ENCODE measurements around the gene DOCK1.

The DOCK1 gene

DNA sequence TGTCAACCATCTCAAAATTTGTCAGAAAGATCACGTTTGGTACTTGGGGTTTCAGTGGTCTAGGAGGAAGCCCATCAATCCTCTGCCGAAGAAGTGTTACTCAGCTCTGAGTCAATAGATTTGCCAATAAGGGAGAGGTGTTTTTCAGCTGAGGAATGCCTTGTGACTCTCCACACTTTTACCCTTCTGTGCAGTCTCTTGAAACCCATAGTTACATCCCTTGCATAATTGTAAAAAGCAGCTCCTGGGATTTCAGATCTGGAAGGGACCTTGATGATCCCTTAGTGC, 243.6 kb downstream of the DOCK1 start:
- DNase-seq, result no peak

DNA sequence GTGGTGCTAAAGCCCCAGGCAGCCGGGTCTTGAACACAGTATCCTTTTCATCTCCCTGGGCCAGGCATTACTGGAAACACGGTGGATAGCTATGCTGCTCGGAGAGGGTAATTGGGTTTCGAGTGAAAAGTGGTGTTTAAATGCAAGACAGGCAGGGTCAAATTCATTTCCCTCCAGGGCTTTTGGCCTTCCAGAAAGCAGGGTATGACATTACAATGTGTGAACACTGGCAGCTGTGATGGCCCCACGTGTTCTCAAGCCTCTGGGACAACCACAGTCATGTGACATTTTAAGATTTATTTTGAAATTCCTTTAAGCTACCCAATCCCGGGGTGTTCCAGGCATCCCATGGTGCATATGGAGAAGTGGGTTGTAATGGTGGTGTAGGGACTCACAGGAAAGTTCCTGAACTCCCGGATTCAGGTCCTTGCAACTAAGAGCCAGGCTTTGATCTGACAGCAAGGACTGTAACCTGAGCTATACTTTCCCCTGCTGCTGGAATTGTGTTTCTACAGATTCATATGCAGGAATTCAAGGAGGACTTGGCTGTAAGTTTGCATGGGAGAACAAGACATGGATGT, 244.4 kb downstream of the DOCK1 start:
- no peak for DNase-seq

DNA sequence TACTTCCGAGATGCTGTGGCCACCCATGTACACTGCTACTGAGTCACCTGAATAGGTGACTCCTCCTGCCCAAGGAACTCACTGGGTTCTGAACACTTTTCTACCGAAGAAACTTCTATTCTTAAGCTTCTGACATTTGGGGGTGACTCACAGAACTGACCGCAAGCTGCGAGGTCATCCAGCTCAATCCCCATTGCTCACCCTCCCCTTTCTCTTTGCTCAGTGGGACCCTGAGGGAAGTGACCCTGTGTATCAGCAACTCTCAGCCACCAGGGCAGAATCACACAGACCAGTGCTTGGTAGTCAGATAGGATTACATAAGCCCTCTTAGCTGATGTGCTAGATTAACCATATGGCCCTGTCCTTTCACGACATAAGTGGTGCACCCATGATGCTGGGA, 244.9 kb downstream of the DOCK1 start:
- DNase-seq, result no peak

DNA sequence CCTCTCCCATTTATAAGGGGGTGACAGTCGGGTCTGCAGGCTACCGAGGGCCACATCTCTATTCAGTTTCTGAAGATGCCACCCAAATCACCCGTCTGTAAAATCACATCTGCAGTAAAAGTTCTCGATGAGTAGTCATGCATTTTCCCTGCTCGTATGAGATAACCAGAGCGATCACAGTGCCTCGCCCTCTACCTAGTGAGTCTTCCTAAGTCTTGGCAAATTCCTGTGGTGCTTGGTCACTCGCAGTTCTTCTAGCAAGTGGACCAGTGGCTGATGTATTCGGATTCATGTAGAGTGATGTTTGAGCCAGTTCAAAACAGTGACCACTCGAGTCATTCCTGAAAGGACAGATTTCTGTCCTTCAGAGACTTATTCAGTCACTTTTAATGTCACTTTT, 246.3 kb downstream of the DOCK1 start:
- DNase-seq, result no peak

DNA sequence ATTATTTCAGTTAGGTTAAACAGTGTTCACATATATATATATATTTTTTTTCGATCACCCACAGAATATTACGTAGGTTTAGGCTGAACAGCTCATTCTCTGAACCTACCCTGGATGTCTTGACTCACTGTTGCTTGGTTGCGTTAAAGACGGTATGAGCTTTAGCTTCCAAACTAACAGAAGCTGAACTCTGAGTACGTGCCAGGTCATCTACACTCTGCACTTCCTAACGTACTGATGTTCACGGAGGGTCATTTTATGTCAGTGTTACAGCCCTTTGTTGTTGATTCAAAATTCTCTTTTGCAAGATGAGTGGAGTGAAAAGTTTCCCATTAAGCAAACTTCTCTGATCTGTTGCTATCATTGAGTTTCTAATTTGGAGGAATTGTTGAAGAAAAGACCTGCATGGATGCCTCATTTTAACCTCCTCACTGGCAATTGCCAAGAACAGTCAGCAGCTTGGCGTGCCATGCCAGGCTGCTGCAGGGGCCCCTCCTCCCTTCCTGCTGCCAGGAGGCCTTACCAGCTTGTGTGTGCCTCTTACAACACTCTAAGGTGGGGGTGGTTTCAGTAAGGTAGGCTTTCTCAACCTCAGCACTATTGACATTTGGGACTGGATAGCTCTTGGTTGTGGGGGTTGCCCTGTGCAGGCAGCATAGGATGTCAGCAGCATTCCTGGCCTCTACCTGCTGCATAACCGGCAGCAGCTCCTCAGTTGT, 246.9 kb downstream of the DOCK1 start:
- no peak for DNase-seq

DNA sequence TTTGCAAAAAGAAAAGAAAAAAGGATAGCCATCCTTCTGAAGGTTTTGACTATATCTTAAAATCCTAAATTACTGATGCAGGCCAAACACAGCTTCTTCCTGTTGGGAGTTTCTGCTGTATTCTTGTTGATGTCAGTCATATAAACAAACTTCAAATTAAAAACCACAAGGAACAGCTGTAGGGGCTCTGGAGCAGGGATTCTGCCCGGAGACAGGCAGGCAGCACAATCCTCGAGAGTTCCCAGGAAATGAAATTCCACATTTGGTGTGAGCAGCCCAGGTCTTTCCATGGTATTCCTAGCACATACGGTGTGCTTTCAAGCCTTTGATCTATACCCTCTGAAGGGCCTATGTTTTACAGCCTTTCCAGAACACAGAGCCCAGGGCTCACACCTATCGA, 248.0 kb downstream of the DOCK1 start:
- no peak for DNase-seq

DNA sequence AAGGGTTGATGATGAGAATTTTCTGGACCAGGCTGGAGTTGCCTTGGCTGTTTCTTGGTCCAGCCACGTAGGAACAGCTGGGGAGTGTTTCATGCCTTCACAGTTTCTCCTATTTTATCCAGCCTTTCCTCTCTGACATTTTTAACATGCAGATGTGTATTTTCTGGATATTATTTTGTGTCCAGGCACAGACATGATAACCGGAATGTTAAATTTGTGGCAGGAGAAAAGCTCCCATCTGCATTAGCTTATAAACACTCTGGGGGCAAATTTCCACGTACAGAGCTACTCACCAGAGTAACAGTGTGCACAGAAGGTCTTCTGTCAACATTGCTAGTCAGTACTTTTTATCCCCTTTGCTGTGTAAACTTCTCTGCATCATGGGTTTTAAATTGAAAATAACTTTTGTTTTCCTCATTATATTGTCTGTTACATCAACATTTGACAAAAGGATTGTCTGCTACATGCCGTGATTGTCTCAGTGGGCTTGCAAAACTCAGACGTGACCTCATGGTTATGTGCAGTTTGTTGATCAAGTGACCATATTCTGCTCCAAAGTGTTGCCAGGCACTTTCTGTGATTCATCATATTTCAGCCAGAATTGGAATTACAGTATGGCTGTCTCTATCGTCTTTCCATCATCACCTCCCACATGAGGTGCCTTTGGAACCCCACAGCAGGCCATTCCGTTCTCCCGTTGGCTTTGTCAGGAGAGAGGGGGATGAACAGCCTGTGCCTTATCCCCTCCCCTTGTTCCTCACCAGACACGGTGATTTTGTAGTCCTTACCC, 249.8 kb downstream of the DOCK1 start:
- no peak for DNase-seq

DNA sequence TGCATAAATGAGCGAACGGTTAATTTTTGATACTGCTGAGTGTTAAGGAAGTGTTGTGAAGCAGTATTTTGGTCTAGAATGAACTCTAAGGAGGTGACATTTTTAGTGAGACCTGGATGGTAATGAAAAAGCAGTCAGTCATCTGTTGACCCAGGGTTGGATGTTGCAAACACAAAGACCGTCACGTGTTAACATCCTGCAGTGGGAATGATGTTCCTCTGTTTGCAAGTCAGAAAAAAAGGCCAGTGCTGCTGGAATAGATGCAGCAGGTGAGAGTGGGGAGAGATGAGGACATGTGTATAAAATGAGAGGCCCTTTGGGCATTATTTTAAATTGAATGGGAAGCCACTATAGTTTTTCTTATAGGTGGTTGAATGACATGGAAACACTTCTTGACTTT, 251.9 kb downstream of the DOCK1 start:
- no peak for DNase-seq

DNA sequence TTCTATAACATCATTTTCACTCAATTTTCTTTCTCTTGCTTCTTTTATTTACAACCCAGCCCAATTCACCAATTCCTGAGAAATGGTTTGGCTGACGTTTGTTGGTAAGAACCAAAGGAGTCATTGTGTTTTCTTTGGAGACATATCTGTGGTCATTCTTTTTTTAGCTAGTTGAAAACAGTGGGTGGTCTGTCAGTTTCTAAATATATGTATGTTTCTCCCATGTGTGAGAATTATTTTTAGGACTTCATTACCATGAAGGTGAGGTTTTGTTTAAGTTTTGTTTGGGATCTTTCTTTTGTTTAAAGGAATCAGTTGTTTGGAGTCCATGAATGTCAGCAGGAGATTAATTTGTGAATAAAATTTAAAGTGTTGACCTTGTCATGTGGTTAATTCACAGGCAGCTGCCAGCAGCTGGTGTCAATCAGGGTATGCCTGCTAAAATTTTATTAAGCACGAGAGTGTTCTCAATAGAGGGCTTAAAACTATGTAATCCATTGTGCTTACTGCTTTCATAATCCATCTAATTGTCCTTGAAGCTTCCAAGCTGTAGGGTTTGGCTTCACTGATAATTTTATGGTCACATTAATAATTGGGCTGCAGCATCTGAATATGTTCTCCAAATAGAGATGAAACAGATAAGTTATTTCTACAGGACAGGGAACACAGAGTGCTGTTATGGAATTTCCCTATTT, 252.4 kb downstream of the DOCK1 start:
- no peak for DNase-seq

DNA sequence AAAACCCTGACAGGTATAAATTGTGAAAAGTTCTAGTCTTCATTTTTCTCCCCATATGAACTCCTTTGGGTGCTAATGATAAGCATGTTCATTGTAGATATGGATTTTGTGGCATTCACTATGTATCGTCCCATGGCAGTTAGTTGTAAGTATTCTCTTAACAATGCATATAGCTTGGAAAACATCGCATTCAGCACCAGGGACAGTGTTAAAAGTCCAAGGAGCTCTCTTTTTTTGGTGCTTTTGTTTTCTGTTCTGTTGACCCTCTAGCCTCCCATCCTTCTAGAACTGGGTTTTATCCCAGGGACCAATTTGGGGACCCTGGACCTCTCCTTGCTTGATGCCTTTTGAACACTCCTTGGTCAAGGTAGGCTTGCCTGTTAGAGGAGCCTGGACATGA, 253.4 kb downstream of the DOCK1 start:
- no peak for DNase-seq

DNA sequence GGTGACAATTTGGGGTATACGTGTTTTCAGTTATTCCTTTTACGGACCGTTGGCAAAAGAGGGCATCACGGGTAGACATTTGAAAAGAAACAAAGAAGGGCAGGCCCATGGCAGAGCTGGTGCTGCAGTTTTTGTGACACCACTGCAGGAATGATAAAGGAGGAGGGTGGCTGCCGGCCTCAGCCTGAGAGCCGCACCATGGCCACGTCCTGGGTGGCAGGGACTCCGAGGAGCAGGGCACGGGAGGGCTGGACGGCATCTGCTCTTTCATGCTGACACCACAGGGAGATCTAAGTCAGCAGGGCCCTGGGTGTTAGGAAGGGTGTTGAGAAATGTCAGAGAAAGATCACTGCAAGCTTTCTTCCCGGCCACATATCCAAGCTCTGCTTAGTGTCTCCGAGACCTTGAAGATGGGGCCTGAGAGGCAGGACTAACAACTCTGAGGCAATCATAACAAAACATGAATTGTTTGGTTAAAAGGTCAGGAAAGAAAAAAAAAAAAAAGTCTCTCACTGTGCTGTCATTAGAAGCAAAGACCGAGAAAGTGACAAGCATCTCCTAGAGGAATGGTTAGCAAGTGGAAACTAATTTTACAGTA, 254.5 kb downstream of the DOCK1 start:
- DNase-seq, result no peak

DNA sequence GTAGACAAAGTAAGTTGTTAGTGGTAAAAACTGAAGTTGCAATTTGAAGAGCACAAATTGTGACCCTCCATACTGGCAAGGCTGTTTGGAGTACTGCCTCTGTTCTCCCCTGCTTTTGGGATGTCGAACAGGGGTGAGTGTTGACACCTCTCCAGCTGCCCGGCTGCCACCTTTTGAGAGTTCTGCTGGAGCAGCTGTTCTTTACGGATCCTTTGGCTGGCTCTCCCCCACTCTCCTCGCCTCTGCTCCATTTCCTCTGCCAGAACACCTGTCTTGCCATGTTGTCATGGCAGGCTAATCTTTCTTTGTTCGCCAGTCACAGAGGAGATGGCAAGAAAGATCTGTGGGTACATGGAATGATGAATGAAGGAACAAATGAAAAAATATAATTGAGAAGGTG, 256.3 kb downstream of the DOCK1 start:
- DNase-seq, result no peak

DNA sequence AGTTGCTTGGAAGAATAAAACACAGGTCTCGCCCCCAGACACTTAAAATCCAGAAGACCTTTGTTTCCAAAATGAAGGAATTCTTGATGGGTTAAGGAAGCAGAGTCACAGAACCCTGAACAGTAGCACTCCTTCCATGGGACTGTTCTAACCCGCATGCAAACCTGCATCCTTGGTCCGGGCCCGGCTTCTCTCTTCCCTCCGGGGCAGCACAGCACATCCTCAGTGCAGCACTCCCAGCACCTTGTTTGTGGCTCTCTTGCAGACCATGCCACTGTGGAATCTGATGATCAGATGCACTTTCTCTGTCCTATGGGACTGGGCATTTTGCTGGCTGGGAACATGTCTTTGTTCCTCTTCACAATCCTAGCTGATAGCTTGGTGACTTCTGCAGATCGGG, 257.6 kb downstream of the DOCK1 start:
- DNase-seq, result no peak

DNA sequence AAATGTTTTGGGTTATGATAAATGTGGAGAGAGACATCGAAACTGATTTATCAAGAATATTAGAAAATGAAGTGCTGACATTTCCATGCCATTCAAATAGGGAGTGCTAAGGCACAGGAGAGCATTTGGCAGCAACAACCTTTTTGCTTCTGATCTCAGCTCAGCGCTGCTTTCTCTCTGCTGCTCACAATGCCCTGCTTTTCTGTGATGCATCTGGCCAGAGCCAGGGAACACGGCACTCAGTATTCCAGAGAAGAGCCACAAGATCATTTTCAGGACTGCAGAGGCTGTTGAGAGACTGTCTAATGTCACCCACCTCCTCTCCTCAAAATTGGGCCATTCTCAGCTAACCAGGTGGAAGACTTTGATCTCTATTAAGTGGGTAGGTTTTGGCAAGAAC, 263.0 kb downstream of the DOCK1 start:
- no peak for DNase-seq

DNA sequence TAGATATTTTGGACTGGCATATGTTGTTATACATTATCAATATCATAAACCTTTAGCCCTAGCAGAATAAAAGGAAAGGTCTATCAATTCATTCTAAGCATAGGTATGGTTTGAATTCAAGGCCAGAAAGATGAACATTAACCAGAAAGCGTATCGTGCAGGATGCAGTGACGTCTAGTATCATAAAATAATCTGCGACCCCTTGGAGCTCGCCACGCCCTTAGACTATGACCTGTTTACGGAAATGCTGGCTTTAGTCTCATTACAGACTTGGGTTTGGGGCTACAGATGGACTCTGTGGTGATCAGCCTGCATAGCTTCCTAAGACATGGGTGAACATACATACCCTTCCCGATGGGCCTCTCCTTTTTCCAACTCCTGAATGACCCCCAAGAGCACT, 269.6 kb downstream of the DOCK1 start:
- DNase-seq, result no peak

DNA sequence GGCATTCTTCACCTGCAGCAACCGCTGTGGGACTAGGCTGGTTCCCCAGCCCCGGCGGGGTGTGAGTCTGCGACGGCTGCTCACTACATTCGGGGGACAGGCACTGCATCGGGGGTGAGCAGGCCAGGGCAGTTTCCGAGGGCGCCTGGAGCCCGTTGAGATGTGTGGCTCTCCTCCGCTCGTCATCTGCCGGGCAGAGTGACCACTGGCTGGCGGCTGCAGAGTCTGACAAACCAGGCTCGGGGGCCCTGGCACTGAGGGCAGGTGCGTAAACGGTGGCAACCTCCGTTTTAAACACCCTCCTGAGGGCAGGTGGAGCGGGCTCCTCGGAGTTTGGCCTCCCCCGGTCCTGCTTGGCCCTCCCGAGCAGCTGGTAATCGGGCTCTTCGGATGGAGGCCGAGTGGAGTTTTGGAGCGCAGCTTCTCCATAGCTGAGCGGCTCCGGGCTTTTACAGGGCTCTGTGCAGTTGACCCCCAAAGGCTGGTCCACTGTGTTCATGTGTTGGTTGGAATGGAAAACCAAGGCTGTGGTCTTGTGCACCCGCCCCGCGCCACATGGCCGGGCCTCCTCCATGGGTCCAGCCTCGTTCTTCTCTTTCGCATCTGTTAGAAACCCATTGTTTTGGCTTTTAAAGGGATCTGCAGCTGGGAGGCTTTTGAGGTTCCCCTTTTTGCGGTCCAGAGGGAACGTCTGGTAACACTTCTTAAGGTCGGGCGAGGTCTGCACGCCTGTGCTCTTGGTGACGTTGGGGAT, 270.3 kb downstream of the DOCK1 start:
- no peak for DNase-seq

DNA sequence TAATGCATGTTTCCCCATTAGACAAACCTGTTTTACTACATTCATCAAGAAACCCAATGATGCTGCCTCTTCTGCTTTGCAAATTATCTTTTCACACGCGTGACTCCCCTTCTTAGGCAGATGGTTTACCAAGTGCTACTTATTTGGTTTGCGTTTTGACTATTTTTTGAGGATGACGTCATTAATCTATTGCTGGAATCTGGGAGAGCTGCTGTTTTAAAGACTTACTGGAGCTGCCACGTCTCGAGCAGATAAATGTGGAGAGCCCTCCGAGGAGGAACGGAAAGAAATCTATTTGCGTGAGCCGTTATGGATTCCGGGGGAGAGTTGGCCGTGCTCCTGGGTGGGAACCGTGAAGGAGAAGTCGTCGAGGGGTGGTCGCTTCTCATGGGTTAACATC, 271.4 kb downstream of the DOCK1 start:
- DNase-seq, result no peak

DNA sequence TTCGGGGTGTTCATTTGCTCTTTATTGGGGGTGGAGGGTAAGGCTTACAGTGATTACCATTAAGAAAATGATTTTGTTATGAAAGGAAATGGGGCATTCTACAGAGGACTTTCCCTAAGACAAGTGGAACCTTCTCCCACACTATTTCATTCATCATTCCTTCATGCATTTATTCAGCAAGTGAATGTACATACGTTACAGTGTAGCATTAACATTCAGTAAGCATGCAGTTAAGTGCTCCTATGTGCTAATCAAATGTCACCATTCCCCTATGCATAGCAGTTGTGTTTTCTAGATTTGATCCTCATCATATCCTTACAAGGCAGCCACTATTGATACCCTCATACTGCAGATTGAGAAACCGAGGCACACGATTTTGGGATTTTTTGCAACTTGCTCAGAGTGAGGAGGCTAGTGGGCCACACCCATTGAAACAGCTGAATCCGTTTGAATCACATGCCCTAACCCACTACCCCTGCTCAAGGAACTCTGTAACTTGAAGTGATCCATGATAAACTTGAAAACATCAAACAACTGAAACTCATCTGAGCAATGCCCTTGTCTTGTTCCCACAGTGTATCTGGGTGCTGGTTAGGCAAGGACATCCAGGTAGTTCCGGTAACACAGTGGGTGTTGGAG, 274.5 kb downstream of the DOCK1 start:
- no peak for DNase-seq

DNA sequence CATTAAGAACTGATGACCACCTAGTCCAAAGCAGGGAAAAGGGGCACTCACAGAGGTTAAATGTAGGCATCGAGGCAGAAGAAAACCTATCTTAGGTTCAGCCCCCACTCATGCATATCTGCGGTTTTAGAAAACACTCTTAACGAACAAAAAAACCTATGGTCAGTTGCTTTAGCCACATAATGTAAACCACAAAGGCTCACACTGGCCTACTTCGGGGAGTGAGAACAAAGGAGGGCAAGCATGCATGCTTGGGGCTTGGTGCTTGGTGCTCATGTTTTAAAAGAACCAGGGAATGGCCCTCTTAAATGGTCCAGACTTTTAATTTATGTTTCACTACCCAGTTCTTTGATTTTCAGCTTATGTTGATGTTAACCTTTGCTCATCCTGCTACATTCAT, 276.9 kb downstream of the DOCK1 start:
- DNase-seq, result no peak

DNA sequence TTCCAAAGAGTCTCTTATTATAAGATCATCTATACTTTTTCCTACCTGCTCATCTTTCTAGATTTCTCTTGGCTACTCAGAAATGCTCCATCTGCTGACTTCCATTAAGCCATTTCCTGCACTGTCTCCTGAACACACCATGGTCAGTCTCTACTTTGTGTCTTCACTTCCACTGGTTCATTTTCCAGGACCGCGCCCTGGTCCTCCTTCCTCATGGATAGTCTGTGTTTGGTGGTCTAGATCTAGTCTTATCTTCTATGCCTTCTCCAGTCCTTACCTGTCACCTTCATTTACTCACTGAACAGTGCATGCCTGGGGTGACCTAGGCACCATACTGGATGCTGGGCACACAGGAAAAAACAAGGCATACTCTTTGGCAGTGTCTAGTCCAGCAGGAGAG, 279.4 kb downstream of the DOCK1 start:
- no peak for DNase-seq

DNA sequence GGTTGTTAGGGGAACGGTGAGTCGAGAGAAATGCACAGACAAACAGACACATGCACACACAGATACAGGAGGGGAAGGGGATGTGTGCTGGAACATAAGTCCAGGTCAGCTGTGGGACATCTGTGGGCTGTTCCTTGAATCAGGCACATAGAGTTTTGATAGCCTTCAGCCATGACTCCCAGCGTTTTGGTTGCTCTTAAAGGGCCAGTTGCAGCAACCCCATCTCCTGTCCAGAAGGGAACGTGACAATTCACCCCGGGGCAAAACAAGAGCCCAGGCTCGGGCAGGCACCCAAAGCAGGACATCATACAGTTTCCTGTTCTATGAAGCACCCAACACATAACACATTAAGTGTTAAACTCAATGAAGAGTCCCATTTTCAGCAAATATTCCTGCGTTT, 281.6 kb downstream of the DOCK1 start:
- no peak for DNase-seq

DNA sequence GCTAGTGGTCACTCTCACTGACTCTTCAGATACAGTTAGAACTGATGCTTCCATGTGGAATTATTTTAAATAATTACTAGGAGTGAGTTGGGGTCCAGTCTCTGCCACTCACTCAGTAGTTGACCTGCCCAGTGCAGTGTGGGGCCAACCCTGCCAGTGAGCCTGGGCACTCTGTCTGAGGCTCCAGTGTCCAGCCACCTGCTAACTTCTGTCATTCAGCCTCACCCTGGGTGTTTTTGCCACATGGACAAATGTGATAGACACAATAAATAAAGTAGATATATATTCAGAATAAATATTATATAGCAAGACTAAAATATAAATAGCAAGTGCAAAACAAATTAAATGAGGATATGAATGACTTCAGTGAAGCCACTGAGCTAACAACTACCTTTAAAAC, 284.0 kb downstream of the DOCK1 start:
- no peak for DNase-seq

Data from SHP77 treated with DMSO at 0.1 percent for 48 hours (cell line).